Cerebellar nuclear complex (tissue), 1 donor: Measurements from ENCODE around the gene NTN1.

Source experiments
- DNase-seq, 2 experiments: peaks; one replicate each; lab custom pipeline; 2025; lab: John Stamatoyannopoulos, UW

The NTN1 gene

GRCh38 chr17:9272501-9273200 lies 251.3 kb downstream of the NTN1 start:
- DNase-seq = no peak

GRCh38 chr17:9273428-9274391 lies 252.4 kb downstream of the NTN1 start:
- DNase-seq = no peak

- no peak for DNase-seq
These were observed 253.7 kb downstream of the NTN1 start for GRCh38 chr17:9274973-9275372.

GRCh38 chr17:9279893-9280292 lies 258.6 kb downstream of the NTN1 start:
- no peak for DNase-seq

GRCh38 chr17:9283909-9284308 lies 262.6 kb downstream of the NTN1 start:
- no peak for DNase-seq

GRCh38 chr17:9284884-9285283 lies 263.6 kb downstream of the NTN1 start:
- DNase-seq = no peak

- no peak for DNase-seq
These were observed 264.5 kb downstream of the NTN1 start for GRCh38 chr17:9285602-9286427.

- DNase-seq = no peak
These were observed 265.1 kb downstream of the NTN1 start for GRCh38 chr17:9286434-9286833.

GRCh38 chr17:9287306-9287705 lies 266.0 kb downstream of the NTN1 start:
- DNase-seq = no peak

GRCh38 chr17:9290226-9290613 lies 268.9 kb downstream of the NTN1 start:
- DNase-seq = no peak

- no peak for DNase-seq
These were observed 270.7 kb downstream of the NTN1 start for GRCh38 chr17:9291912-9292560.

GRCh38 chr17:9292561-9292941 lies 271.2 kb downstream of the NTN1 start:
- no peak for DNase-seq
